Activated CD8-positive, alpha-beta memory T cell treated with anti-CD3 and anti-CD28 coated beads for 36 hours (primary cell): ENCODE results near the gene PARS2. TPM values are rescaled to one million over a fixed set of nuclear protein-coding genes. Genes with fewer than 3 reads are reported as not detected.
"Not testable (repeated sequence)": the region's sequence is repeated elsewhere in the genome, so short reads cannot be mapped to it uniquely, and the experiment has no call there.

Experiments
- CTCF ChIA-PET: fragments of 350-600 bp; sonication (Branson Sonifier 250); formaldehyde crosslinking; loops from one replicate; lab custom pipeline; 2021; ENCODE audit warnings: antibody characterized with exemption; lab: Charles Lee
- POLR2A ChIA-PET: fragments of 350-600 bp; sonication (Branson Sonifier 250); formaldehyde crosslinking; loops from one replicate; lab custom pipeline; 2021; ENCODE audit warnings: antibody characterized with exemption; lab: Charles Lee
- total RNA-seq, 2 experiments: library from RNA; stranded (reverse); gene quantifications; one replicate each; pipeline ENCODE4 v1.2.3, GENCODE V29; 2021

The PARS2 gene
- total RNA-seq, 2 experiments from 2014 or later, result 8.4 to 8.5 TPM

DNA sequence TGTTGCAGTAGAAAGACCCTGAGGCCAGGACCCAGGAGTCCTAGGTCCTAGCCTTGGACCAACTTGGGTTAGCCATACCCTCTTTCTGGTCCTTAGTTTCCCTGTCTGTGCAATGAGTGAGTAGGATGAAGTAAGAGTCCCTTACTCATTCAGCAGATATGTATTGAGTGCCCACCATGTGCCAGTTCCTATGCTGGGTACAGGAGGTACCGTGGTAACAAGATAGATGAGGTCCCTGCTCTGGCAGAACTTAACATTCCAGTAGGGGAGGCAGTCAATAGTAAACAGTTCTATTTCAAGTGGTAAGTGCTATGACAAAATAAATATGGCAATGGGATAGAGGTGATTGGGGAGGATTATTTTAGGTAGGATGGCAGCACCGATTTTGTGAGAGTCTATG, 18.3 kb upstream of the PARS2 start:
- ChIA-PET POLR2A (no interaction called here), CTCF (no interaction called here)

DNA sequence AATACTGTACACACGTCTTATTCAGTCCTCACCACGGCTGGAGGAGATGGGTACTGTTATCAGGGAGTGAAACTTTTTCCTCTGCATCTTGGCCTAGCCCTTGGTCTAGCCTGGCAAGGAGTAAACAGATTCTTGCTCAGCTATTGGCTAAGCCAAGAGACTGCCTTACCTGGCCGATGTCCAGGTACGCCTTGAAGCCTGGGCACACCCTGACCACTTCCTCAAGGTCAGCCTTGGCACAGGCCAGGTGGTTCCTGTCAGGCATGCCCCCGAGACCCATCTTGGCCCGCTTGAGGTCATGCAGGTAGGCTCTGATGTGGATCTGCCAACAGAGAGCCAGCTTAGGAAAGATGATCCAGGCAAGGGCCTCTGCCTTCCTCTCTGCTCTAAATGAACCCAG, 17.8 kb upstream of the PARS2 start:
- POLR2A ChIA-PET, result no interaction called here
- CTCF ChIA-PET, result no interaction called here

DNA sequence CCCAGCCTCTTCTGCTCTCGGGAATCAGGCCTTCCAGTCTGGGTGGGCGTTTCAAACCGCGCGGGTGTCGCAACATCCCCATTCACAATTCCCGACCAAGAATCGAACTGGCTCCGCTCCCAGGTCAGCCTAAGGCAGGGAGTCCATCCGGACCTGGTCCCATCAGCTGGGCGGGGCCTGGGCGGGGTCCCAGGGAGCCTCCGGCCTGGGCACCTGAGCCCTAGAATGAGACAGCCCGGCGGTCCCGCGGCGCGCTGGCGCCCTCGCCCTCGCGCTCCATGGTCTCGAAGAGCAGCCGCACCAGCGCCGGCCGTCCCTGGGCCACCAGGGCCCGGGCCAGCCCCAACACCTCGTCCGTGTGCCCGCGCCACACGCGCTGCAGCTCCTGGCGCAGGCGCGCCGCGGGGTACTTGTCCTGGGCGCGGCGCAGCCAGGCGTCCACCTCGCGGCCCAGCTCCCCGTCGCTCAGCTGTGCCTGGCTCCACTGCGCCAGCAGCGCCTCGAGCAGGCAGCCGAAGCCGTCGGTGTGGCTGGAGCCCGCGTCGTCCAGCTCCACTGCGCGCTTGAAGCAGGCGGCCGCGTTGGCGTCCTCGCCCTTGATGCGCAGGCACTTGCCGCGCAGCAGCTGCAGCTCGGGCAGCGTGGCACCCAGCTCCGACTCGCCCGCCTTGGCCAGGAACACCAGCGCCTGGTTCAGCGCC, 16.9 kb upstream of the PARS2 start:
- ChIA-PET CTCF (interaction anchor here (0.7 kb wide), 1 partner anchor 126 kb away, joined by 4 read pairs; no protein-coding TSS in a partner anchor), POLR2A (no interaction called here)

DNA sequence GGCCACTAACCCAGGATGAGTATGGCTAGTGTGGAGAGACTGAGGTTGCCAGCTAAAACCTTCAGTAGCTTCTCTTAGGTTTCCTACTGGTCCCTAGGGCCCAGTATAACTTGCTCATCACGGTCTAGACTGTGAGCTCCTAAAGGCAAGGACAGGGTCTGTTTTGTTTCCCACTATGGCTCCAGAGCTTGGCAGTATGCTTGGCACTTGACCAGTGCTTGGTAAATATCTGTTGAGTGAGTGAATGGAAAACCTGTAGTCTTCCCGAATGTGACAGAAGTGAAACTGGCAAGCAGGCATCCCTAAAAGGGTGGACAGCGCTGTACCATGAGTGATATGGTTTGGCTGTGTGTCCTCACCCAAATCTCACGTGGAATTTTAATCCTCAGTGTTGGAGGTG, 13.1 kb upstream of the PARS2 start:
- CTCF ChIA-PET, result no interaction called here
- POLR2A ChIA-PET, result no interaction called here

DNA sequence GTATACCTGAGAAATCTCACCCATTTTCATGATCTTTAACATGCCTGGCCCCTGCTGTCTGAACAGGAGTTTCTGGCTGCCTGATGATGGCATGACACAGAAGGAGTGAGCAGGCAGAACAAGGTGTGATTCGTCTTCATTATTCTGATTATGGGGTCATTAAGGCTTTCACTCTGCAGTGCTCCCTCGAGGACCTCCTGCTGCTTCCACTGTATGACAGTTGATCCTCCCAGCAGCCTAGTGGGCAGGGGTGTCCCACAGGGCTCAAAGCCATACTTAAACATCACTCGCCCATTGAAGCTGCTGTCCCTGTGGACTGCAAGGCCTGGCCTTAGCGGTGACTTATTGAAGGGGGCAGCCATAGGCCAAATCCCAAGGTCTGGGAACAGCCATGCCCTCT, 12.7 kb upstream of the PARS2 start:
- ChIA-PET CTCF (no interaction called here), POLR2A (no interaction called here)

DNA sequence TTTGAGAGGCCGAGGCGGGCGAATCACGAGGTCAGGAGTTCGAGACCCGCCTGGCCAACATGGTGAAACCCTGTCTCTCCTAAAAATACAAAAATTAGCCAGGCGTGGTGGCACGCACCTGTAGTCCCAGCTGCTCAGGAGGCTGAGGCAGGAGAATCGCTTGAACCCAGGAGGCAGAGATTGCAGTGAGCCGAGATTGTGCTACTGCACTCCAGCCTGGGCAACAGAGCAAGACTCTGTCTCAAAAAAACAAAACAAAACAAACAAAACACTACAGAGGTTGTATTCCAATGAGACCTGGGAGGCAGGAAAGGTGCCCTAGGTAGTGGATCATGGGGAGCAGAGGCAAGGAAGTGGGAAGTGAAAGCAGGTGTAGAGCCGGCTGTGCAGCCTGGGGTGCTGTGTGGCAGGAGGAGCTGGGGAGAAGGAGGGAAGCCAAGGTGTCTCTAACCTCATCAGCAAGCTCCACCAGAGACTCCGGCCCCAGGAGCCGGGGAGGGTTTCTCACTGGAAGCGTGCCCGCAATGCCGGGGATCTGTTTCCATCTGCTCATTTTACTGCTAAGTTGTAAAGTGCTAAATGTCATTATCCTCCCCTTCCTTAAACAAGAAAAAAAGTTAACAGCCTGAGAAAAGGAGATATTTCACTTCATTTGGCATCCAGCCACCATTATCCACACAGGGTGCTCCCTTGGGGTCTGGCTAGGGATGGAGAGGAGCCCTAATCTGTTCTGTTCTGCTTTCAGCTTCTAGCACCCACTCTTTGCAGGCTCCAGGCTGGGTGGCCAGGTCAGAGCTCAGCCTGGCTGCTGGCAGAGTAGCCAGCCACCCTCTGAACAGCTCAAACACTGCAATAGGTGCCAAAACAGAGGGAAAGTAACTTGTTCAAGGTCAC, 11.8 kb upstream of the PARS2 start:
- POLR2A ChIA-PET, CTCF ChIA-PET: not testable (repeated sequence)

DNA sequence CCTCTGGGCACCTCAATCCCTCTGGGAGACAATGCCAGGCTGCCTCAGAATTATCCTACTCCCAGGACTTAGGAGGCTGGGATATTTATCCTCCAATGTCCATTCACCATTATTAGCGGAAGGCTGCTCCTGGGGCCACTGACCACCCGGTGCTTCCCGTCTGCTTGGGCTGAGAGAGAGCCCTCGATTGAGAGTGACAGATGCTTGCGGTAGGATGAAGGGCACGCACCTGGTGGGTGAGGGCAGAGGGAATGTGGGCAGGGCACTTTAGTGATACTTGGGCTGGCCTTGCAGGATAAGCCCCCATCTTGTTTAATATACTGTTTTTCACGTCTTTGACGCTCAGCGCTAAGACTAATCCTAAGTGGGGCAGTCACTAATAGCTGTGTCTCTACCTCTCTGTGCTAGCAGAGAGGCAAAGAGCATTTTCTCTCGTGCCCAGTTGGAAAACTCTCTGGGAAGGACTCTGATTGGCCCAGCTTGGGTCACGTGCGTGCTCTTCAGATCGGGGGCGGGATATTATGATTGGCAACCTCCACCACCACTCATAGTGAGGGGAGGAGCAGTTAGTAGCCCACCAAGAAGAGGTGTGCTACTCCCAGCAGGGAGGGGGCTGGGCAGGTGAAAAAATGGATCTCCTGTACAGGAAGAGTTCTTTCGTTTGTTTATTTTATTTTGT, 10.6 kb upstream of the PARS2 start:
- POLR2A ChIA-PET, result no interaction called here
- CTCF ChIA-PET, result no interaction called here

DNA sequence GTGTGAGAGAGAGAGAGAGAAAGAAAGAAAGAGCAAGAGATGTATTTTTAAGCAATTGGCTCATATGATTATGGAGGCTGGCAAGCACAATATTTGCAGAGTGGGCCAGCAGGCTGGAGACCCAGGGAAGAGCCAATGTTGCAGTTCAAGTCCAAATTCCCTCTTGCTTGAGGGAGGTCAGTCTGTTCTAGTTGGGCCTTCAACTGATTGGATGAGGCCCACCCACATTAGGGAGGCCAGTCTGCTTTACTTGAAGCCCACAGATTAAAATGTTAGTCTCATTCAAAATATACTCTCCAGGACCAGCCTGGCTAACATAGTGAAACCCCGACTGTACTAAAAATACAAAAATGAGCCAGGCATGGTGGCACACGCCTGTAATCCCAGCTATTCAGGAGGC, 8.6 kb upstream of the PARS2 start:
- ChIA-PET POLR2A (no interaction called here), CTCF (no interaction called here)

DNA sequence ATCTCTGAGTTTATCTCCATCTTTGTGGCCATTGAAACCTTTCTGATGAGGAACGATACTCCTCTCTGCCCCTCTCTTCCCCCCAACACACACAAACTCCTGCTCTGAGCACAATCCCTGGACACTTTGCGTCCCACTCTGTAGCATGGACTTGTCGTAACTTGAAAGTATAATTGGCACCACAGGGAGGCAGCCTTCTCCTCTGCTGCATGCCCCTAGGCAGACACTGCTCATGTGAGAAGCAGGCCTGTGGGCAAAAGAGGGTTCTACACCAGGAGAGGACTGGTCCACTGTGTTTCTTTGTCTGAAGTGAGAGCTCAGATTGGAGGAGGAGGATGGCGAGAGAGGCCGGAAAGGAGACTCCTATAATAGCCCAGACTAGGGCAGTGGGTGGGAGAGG, 3.8 kb upstream of the PARS2 start:
- ChIA-PET CTCF (no interaction called here), POLR2A (no interaction called here)

DNA sequence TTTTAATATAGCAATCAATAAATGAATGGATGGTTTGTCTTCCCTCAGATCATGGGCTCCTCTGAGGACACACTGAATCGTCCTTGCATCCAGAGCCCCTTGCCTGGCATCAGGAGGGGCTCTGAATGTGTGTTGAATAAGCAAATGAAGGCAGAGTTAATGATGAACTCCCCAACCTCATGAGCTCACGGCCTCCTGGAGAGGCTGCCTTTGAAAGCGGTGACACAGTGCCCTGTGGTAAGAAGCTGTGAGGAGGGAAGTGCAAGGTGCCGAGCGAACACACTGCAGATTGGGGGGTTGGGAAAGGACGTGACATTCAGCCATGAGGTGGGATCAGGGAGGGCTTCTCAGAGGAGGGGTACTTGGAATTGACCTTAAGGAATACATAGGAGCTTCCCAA, 3.2 kb upstream of the PARS2 start:
- ChIA-PET CTCF (no interaction called here), POLR2A (no interaction called here)

DNA sequence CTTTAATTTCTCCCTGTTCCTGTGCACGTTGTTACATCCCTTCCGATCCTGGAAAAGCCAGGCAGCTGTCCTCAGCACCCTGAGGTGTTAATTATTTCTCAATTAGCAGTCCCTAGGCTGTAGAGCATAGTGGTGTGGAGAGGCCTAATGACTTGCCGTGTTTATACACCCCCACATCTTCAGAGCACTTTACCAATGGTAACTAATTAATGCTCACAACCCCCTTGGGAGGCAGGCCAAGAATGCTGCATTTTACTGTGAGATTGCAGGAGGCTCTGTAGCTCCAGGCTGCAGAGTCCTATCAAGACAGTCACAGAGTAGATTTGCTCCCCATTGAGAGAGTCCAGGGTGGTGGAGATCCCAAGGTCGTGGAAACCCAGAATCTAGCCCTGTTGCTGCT, 2.4 kb upstream of the PARS2 start:
- ChIA-PET CTCF (interaction anchor here (1.1 kb wide), 1 partner anchor 32 kb away, joined by 3 read pairs; no protein-coding TSS in a partner anchor), POLR2A (no interaction called here)

DNA sequence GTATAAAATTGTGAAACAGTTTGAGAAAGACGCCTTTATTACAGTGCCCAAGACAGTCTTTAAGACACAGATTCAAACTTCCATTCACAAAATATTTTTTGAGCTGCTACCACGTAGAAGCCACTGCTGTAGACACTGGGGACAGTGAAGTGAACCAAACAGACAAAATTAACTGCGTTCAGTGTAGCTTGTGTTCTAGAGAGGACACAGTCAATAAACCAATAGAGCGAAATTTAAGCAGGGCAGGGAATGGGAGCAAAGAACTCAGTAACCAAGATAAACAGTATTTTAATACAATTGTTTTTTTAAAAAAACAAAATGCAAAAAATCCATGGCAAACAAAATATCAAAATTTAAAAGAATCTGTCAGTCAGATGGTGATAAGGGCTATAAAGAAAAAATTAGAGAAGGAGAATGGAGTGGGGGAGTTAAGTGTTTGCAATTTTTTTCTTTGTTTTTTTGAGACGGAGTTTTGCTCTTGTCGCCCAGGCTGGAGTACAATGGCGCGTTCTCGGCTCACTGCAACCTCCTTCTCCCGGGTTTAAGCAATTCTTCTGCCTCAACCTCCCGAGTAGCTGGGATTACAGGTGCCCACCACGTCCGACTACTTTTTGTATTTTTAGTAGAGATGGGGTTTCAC, 719 bp upstream of the PARS2 start:
- ChIA-PET CTCF (interaction anchor here (1.1 kb wide), 1 partner anchor 45 kb away, joined by 3 read pairs; no protein-coding TSS in a partner anchor), POLR2A (no interaction called here)

DNA sequence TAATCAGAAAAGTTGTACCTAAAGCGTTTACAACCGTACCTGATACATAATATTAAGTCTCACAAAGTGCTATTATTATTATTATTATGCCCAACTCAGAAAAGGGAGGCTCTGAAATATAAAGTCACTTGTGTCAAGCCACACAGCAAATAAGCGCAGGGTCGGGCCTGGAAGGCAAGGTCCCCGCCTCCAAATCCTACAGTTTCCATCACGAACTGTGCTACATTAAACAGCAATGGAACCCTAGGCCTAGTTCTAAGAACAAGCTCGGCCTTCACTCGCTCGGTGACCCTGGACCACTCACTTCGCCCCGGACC, 549 bp downstream of the PARS2 start:
- ChIA-PET POLR2A (no interaction called here), CTCF (interaction anchor here (0.7 to 1.4 kb wide), 2 partner anchors 28 to 181 kb away, joined by 3 to 4 read pairs; no protein-coding TSS in a partner anchor)

DNA sequence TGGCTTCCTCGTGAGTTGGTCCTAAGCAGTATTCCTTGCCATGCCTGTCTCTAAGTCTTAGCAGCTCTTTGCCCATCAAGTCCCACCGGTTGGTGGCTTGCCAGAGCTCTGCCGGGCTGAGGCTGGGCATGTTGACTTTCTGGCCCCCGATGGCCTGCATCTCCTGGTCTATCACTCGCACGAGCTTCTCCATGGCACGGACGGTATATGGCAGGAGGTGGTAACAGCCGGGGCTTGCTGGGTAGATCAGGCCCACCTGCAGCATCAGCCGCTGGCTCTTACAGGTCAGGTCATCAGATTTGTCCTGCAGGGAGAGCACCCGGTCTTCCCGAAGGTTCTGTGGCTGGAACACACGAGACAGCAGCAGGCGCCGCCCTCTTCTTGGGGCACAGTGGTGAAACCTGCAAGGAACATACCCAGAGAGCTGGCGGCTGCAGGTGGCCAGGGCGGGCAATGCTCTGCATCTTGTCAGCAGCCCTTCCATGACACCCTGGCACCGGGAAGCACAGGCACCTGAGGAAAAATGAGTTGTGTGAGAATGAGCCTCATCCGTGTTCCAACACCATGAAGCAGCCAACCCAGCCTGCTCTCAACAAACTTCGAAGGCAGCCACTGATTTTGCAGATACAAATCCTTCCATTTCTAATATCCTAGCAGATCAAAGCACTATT, 5.5 kb downstream of the PARS2 start:
- CTCF ChIA-PET, result no interaction called here
- POLR2A ChIA-PET, result no interaction called here

DNA sequence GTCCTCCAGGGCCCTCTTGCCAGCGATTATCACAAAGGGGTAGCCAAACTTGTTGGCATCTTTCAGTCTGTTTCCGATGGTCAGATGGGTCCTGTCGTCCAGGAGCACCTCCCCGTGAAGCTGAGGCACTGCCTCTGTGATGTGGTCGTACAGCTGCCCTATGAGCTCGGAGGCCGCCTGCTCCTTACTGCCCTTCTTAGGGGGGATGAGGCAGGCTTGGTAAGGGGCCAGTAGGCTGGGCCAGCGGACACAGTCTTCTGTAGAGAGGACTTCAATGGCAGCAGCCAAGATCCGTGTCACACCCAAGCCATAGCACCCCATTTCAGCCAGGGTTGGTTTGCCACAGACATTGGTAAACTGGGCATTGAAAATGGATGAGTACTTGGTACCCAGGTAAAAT, 6.5 kb downstream of the PARS2 start:
- CTCF ChIA-PET, result no interaction called here
- POLR2A ChIA-PET, result no interaction called here

DNA sequence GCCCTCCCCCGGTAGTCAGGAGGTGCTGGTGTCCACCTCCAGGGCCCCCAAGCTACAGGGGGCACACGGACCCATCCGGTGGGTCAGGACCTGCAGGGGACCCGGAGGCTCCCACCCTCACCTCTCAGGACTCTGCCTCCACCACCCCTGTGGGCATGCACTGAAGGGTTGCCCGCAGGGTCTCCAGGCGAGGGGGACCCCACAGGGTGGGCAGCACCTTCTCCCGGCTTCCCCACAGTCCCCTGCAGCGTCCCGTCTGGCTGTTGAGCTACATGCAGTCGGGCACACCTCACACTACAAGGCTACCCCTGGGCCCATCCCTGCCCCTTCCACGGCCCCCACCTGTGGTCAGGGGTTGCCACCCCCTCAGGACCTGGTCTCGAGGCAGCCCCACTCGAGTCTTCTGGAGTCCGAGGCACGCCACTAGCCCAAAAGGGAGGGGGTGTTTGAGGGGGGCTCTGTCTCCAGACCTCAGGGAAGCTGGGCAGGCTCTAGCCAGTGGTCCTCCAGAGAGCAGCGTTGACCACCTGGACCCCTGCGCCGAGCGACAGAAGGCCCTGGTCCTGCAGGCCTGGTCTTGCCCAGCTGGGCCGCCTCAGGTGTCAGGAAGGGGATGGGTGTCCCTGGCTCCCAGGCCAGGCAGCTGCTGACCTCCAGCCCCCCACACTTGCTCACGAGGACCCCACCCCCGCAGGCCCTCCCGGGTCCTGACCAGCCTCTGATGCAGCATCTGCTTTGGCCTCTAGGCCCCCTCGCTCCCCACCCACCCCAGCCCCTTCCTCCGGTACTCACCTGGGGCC, 9.6 kb downstream of the PARS2 start:
- ChIA-PET CTCF (no interaction called here), POLR2A (no interaction called here)

DNA sequence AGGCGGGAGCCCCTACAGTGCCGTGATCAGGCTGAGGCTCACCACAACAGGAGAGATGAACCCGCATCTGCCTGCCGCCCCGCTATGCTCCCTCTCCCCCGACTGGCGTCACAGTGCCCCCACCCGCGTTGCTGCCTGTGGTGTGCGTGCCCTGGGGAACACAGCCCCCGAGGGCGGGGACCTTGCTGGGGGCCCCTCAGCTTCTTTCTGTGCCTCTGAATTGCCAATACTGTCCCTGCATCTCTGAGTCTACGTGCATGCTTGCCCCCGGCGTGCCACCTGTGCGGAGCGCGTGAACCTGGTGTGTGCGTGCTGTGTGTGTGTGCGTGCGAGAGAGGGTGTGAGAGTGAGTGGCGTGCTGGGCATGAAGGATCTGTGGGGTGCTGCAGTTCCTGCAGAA, 10.3 kb downstream of the PARS2 start:
- CTCF ChIA-PET, result no interaction called here
- POLR2A ChIA-PET, result no interaction called here

DNA sequence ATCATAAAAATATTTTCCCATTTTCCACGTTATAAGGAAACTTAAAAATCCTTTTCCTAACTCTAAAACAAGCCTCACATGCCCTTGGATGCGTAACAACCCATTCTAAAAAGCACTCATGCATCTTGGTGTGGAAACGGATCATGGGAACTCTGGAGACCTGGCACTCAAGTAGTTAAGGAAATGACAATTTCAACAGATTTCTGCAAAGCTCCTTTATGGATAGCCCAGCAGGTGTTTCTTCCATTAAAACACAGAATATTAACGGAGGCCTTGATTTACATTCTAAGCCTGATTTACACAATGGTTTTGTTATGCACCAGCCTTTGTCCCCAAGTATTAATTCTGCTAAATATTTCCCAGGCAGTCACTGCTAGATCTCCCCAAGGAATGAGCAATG, 12.9 kb downstream of the PARS2 start:
- ChIA-PET CTCF (no interaction called here), POLR2A (no interaction called here)

DNA sequence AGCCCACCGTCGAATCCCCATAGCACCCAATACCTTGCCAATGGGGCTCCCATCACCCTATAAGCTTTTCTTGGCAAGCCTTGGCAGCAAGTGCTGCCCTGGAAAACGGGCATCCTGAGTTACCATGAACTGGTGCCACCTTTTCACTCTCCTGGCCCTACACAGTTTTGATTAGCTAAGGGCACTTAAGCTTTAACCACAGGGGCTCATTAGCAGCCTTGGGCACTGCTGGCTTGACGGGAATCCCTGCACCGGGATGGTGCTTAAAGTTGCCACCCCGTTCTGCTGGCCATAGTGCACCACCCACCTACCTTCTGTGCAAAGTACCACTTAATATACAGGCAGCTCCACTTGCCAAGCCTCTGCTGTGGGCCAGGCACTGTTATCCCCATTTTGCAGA, 13.7 kb downstream of the PARS2 start:
- CTCF ChIA-PET, result no interaction called here
- POLR2A ChIA-PET, result no interaction called here
